Right atrium auricular region (tissue), 2 donors: ENCODE results near the gene HNRNPM. TPM values are rescaled to one million over a fixed set of nuclear protein-coding genes. Genes with fewer than 3 reads are reported as not detected.

ENCODE experiments used
- DNase-seq: peaks from one replicate; pipeline ENCODE4 v3.0.0-alpha.2; 2019; ENCODE audit warnings: low spot score
- H3K27ac ChIP-seq, 2 donors: fragments of 200-600 bp; sonication (generic); 1 replicate in 1 of 2; 2 replicates in 1 of 2; pipeline ENCODE4 v1.5.1; 2016 to 2019
- H3K27me3 ChIP-seq, 2 donors: fragments of 200-600 bp; sonication (generic); one replicate each; pipeline versions ENCODE4 v1.5.1 to v1.6.0; 2017 to 2019
- H3K36me3 ChIP-seq: fragments of 200-600 bp; sonication (generic); one replicate; pipeline ENCODE4 v1.5.1; 2016
- H3K4me1 ChIP-seq, 2 donors: fragments of 200-600 bp; sonication (generic); one replicate each; pipeline versions ENCODE4 v1.5.1 to v1.6.0; 2017 to 2019
- H3K4me3 ChIP-seq, 2 donors: fragments of 200-600 bp; sonication (generic); 1 replicate in 1 of 2; 2 replicates in 1 of 2; pipeline ENCODE4 v1.5.1; 2017 to 2019; ENCODE audit warnings: mild to moderate bottlenecking in 1 of 2, moderate library complexity in 1 of 2
- H3K9me3 ChIP-seq, 2 donors: fragments of 200-600 bp; sonication (generic); one replicate each; pipeline ENCODE4 v1.5.1; 2019
- total RNA-seq, 2 donors: library from RNA; depleted of rRNA; stranded (reverse); fragments of >200 nt; gene quantifications; one replicate each; pipeline ENCODE4 v1.1.0, GENCODE V29; 2016
- TF ChIP-seq, protein P1 (sequence below), 2 donors: fragments of 200-600 bp; sonication (generic); IDR thresholded peaks; one replicate each; pipeline ENCODE4 v1.5.1; 2019; ENCODE audit warnings: antibody characterized with exemption in 2 of 2

HNRNPM gene
- total RNA-seq, 2 donors from 2014 or later, result 51.0 to 76.5 TPM

DNA sequence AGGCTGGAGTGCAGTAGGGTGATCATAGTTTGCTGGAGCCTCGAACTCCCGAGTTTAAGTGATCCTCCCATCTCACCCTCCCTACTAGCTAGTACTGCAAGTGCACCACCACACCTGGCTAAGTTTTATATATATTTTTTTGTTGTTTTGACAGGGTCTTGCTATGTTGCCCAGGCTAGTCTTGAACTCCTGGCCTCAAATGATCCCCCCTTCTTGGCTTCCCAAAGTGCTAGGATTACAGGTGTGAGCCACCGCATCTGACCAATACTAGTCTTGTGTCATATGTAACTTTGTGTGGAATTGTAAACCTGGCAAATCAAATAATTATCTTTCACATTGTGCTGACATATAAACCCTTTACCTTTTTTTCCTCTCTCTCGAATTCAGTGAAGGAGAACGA is 10.2 kb downstream of the HNRNPM start:
- TF ChIP-seq, protein P1, sequence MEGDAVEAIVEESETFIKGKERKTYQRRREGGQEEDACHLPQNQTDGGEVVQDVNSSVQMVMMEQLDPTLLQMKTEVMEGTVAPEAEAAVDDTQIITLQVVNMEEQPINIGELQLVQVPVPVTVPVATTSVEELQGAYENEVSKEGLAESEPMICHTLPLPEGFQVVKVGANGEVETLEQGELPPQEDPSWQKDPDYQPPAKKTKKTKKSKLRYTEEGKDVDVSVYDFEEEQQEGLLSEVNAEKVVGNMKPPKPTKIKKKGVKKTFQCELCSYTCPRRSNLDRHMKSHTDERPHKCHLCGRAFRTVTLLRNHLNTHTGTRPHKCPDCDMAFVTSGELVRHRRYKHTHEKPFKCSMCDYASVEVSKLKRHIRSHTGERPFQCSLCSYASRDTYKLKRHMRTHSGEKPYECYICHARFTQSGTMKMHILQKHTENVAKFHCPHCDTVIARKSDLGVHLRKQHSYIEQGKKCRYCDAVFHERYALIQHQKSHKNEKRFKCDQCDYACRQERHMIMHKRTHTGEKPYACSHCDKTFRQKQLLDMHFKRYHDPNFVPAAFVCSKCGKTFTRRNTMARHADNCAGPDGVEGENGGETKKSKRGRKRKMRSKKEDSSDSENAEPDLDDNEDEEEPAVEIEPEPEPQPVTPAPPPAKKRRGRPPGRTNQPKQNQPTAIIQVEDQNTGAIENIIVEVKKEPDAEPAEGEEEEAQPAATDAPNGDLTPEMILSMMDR (IDR thresholded peaks at IDR 0.05), result no peak
- H3K4me1 ChIP-seq, result peaks cover 0 to 90% of the 10 kb centered on the region in 2 donors

DNA sequence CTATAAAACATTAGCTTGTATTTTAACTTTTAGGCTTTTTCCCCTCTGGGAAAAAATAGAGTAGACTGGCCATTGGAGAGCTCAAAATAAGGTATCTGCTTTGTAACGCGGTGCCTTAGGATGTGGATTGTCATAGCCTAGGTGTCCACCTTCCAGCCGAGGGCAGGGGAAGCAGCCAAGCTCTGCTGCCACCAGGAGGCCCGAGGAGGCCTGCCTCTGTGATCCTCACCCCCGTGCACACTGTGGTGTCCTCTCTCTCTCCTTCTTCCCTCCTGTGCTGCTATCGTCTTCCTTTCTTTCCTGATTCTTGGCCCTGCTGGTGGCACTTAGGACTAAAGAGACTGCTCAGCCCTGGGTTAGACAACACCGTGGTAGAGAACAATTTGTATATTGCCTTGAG is 11.3 kb downstream of the HNRNPM start:
- TF ChIP-seq, protein P1 (IDR thresholded peaks at IDR 0.05), result peak in 1 of 2 donors; percentile 52
- no peak overlapping the region for H3K4me3 ChIP-seq
- no peaks in the 10 kb centered on the region for H3K9me3 ChIP-seq
- peaks cover 24% of the 10 kb centered on the region for H3K36me3 ChIP-seq
- no peaks in the 10 kb centered on the region for H3K27me3 ChIP-seq
- peaks cover 0 to 93% of the 10 kb centered on the region in 2 donors for H3K4me1 ChIP-seq
- H3K27ac ChIP-seq, result peak overlapping the region in 1 of 2 donors; percentile 15
- no peak for DNase-seq

More for the DNA sequence above, 10.2 kb downstream of the HNRNPM start:
- Histone ChIP-seq H3K9me3 (no peaks in the 10 kb centered on the region), H3K4me3 (no peak overlapping the region), H3K36me3 (peaks cover 24% of the 10 kb centered on the region), H3K27me3 (no peaks in the 10 kb centered on the region), H3K27ac (no peak overlapping the region)
- no peak for DNase-seq

DNA sequence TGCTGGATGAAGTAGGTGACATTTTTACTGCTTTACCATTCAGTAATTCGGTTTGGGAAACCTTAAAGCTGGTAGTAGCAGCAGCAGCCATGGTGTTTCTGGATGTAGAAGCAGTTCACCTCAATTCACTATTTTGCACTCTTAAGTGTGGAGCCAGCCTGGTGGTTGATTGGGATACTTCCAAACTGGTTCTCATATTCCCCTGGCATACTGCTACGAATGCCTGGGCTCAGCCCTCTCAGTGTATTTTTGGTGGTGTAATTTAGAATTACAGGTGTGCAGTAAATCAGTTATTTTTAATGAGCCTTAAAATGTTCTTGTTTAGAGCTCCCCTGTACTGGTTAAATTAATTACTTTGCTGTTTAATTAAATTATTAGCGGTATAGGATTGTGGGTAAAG is 12.4 kb downstream of the HNRNPM start:
- TF ChIP-seq, protein P1 (IDR thresholded peaks at IDR 0.05), result no peak
- H3K4me3 ChIP-seq, result no peak overlapping the region
- no peak for DNase-seq
- no peaks in the 10 kb centered on the region for H3K27me3 ChIP-seq
- H3K36me3 ChIP-seq, result peaks cover 24% of the 10 kb centered on the region
- no peaks in the 10 kb centered on the region for H3K9me3 ChIP-seq
- no peak overlapping the region for H3K27ac ChIP-seq
- H3K4me1 ChIP-seq, result peaks cover 0 to 93% of the 10 kb centered on the region in 2 donors

DNA sequence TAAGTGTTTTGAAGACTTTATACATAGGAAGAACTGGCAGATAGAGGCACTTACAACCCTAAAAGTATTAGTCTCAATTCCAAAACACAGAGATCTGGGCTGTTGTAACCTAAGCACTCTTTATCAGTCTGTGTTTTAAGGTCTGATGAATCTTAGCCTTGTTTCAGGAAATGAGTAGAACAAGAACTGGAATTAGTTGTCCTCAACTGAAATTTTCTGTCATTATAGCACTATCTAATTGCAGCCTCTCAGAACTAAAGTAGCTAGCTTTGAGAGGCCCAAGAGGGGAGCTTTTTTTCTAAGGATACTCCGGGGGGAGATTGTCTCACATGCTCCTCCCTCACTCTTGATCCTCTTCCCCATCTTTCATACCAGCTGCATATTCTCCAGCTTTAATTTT is 13.1 kb downstream of the HNRNPM start:
- H3K36me3 ChIP-seq, result peaks cover 24% of the 10 kb centered on the region
- DNase-seq, result no peak
- H3K27ac ChIP-seq, result peak overlapping the region in 1 of 2 donors; percentile 15
- H3K9me3 ChIP-seq, result no peaks in the 10 kb centered on the region
- no peak overlapping the region for H3K4me3 ChIP-seq
- peaks cover 0 to 93% of the 10 kb centered on the region in 2 donors for H3K4me1 ChIP-seq
- no peaks in the 10 kb centered on the region for H3K27me3 ChIP-seq
- TF ChIP-seq, protein P1 (IDR thresholded peaks at IDR 0.05), result no peak

DNA sequence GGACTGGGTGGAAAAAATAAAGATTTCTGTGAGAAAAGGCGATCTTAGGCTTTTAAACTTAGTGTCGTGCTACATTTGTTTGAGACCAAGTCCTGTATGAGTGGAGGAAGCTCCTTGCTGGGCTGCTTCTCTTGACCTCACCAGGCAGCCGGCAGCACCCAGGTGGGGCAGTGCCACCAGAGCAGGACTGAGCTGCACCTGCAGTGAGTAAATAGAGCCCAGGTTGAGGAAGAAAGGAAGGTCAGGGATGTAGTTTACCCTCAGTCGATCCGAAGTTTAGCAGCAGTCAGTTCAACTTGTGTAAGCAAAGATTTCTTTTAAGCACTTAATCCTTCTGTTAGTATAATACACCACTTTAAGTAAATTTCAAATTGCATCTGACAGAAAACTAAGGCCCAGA is 13.6 kb downstream of the HNRNPM start:
- Histone ChIP-seq H3K4me3 (no peak overlapping the region), H3K27me3 (no peaks in the 10 kb centered on the region), H3K9me3 (no peaks in the 10 kb centered on the region), H3K27ac (no peak overlapping the region), H3K4me1 (peaks cover 0 to 90% of the 10 kb centered on the region in 2 donors), H3K36me3 (peaks cover 25% of the 10 kb centered on the region)
- no peak for DNase-seq
- TF ChIP-seq, protein P1 (IDR thresholded peaks at IDR 0.05), result no peak

DNA sequence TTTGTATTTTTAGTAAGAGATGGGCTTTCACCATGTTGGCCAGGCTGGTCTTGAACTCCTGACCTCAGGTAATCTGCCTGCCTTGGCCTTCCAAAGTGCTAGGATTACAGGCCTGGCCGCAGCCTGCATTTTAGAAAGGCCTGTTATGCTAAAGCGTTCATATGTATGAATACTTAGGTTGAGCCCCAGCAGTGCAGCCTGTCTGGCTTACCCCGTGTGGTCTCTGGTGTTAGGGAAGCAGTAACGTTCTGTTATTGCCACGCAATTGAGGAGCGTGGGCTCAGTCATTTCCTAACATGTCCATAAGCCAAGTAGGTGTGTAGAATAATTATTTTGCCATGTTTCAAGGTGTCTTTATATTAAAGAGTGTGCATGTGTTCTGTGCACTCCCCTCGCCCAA is 14.3 kb downstream of the HNRNPM start:
- peaks cover 0 to 83% of the 10 kb centered on the region in 2 donors for H3K4me1 ChIP-seq
- H3K9me3 ChIP-seq, result no peaks in the 10 kb centered on the region
- peaks cover 32% of the 10 kb centered on the region for H3K36me3 ChIP-seq
- DNase-seq, result no peak
- no peaks in the 10 kb centered on the region for H3K27me3 ChIP-seq
- H3K4me3 ChIP-seq, result no peak overlapping the region
- TF ChIP-seq, protein P1 (IDR thresholded peaks at IDR 0.05), result no peak
- H3K27ac ChIP-seq, result peak overlapping the region; percentile 47 to 66
